Activated effector memory CD4-positive, alpha-beta T cell treated with Interleukin-2 at 50 U/mL for 16 hours (primary cell): ENCODE data around the gene KCNK5.

ENCODE experiments used
- DNase-seq: peaks from one replicate; pipeline ENCODE4 v3.0.0-alpha.2; 2020

Gene KCNK5, protein sequence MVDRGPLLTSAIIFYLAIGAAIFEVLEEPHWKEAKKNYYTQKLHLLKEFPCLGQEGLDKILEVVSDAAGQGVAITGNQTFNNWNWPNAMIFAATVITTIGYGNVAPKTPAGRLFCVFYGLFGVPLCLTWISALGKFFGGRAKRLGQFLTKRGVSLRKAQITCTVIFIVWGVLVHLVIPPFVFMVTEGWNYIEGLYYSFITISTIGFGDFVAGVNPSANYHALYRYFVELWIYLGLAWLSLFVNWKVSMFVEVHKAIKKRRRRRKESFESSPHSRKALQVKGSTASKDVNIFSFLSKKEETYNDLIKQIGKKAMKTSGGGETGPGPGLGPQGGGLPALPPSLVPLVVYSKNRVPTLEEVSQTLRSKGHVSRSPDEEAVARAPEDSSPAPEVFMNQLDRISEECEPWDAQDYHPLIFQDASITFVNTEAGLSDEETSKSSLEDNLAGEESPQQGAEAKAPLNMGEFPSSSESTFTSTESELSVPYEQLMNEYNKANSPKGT

DNA sequence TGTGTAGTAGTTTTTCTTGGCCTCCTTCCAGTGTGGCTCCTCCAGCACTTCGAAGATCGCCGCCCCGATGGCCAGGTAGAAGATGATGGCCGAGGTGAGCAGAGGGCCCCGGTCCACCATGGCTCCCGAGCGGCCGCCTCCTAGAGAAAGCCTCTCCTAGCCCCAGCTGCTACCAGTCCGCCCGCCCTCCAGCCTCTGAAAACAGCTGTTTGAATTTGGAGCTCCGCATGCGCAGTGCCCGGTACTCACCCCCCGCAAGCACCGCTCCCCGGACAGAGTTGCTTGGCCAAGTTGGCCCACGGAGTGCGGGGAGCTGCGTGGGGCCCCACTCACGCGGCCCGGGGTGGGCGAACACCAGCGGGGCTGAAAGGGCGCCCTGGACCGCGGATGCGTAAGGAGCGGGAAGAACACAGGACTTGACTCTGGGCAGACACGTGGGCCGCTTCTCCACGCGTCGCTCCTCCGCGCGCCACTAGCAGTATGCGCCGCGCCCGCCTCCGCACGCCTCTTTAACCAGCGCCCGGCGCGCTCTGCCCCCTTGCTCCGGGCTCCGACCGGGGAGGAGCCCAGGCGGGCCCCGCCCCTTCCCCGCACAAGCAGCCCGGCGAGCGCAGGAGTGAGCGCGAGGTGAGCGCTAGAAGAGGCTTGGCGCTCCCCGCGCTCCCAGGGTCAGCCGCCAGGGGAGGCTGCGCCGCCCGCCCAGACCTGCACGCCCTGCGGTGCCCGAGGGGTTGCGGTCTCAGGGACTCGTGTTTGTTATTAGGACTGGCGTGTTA lies at the start of gene KCNK5:
KCNK5 (minus strand) TSS at position 484 of the 776 bp plus-strand sequence; CDS start at position 120, 364 bp downstream.
- DNase-seq, result peak; percentile 60

DNA sequence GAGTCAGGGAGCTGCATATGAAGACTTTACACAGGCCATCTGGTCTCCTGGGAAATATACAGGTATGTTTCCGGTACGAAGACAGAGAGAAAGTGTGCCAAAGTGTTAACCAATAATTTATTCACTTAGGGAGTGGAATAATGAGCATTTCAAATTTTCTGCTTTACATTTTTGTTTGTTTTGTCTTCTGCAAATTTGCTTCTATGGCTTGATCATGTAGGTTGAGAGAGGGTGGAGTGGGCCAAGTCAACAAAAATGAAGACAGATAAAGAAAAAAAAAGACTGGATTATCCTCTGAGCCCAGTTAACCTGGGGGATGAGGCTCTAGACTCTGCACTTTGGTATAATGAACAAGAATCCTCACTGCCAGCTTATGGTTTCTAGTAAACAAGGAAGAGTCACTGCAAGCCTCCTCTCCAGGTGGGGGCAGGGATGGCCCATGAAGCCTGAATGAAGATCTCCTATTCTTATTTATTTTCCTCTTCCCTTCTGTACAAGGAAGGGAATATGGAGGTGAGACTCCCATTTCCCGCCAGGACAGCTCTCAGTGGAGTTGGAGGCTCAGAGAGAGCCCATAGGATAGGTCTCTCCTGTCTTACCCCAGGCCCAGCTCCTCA lies 47.2 kb upstream of the KCNK5 start:
- DNase-seq, result no peak

DNA sequence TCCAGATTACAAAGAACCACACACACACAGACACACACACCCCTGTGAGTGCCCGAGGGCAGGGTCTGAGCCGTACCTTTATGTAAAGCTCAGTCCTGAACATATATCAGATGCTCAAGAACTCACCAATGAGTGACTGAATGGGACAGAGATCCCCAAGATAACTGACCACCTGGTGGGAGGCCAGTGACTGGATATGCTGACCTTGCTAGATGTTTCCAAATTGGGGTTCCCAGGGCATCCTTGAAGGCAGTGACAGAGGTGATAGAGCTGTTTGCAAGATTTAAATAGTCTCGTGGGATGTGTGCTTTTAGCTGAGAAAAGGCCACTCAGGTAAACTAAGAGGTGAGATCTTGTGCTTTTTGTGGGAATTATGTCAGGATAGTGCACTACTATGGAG lies 45.6 kb upstream of the KCNK5 start:
- DNase-seq, result no peak

DNA sequence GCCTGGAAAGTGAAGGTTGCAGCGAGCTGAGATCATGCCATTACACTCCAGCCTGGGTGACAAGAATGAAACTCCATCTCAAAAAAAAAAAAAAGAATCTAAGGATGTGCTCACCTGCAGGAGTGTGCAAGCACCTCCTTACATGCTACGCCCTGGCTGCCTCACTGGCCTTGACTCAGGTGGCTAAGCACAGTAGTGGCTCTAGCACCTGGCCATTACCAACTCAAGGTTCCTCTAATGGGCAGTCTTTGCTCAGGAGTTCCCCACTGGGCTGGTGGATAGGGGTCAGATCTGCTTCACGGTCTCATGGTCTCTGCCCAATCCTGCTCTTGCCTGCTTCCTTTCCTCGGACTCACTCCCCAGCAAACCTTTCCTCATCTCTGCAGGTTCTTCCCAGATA lies 45.2 kb upstream of the KCNK5 start:
- DNase-seq, result no peak

DNA sequence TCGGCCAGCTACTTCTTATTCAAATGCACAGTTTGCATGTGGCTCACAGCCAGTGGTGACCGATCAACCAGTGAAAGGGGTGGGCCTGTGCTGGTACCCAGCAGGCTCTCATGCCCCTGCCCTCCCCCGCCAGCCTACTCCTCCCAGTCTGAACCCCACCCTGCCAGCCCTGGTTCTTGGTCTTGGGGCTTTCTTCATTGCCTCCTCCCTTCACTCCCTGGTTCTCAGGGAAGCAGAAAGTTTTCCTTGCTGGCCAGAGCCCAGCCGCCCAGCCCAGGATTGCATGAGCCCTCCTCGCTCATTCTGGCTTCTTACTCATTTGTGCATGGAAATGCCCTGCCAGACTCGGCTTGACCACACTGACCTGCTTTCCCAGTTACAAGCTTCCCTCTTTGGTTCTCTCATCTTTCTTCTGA lies 44.1 kb upstream of the KCNK5 start:
- no peak for DNase-seq

DNA sequence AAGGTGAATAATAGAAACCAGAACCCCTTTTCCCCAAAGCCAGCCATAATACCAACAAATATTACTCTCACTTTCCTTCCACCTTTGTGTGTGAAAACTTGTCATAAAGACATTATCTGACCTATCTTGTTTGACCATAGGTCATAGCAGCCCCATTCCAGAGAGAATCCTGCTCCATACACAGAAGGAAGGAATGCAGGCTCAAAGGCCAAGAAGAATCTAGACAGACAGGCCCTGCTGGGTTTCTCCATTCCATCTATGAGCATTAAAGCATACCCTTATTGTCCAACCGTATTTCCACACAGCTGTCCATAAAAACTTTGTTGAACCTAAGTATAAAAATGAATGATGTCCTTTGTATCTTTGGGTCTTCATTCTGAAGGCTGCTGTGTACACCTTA lies 40.7 kb upstream of the KCNK5 start:
- DNase-seq, result no peak

DNA sequence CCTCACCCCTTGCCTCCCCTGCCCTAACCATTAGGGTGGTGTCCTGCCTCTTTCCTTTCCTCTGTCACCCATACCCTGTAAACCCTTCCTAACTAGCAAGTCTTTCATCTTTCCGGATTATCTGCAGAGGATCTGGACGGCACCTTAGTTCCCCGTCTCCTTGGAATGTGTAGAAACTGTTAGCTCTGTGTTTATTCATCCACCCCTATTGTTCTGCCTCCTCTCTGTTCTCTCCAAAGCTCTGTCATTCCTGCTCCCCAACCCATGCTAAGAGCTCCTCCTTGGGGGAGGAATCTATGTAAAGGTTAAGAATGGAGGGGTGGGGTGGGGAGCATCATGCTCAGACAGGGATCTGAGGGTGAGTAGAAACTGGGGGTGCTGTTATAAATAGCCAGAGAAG lies 39.4 kb upstream of the KCNK5 start:
- no peak for DNase-seq

DNA sequence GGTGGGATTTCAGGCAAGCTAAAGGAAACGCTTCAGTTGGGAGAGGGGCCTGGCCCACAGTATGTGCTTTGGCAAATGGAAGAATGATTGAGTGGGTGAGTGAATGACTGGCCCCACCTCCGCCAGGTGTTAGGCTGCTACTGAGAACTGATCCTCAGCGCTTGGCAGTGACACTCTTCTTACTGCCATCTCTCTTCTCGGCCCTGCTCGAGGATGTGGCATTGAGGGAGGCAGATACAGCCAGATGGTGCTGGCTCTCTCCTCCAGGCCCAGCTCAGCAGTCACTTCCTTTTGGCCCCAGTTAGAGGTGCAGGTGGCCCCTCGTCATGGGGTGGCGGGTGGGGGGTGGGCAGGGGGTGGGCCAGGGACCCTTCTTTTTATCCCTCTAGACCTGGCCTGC lies 38.9 kb upstream of the KCNK5 start:
- no peak for DNase-seq

DNA sequence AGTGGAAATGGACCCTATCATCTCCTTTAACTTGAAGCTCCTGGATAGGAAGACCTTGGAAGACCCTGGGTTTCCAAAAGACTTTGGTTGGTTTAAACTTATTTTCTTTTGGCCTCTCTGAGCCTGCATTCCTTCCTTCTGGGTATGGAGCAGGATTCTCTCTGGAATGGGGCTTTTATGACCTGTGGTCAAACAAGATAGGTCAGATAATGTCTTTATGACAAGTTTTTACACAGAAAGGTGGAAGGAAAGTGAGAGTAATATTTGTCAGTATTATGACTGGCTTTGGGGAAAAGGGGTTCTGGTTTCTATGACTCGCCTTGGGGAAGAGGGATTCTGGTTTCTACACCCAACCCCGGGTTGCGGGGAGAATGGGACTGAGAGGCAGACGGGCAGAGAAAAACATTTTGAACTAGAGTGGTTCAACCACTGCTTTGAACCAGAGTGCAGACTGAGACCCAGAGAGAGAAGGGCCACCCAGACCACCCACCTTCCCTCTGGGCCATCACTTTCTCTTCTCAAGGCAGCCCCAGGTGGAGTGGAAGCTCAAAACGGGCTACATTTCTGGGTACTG lies 37.6 kb upstream of the KCNK5 start:
- no peak for DNase-seq

DNA sequence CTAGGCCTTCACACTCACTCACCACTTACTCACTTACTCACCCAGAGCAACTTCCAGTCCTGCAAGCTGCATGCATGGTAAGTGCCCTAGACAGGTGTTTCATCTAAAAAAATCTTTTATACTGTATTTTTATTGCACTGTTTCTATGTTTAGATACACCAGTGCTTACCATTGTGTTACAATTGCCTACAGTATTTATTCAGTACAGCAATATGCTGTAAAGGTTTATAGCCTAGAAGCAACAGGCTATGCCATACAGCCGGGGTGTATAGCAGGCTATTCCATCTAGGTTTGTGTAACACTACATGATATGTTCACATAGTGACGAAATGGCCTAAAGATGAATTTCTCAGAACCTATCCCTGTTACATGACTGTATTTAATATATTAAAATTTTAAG lies 37.1 kb upstream of the KCNK5 start:
- DNase-seq, result no peak

DNA sequence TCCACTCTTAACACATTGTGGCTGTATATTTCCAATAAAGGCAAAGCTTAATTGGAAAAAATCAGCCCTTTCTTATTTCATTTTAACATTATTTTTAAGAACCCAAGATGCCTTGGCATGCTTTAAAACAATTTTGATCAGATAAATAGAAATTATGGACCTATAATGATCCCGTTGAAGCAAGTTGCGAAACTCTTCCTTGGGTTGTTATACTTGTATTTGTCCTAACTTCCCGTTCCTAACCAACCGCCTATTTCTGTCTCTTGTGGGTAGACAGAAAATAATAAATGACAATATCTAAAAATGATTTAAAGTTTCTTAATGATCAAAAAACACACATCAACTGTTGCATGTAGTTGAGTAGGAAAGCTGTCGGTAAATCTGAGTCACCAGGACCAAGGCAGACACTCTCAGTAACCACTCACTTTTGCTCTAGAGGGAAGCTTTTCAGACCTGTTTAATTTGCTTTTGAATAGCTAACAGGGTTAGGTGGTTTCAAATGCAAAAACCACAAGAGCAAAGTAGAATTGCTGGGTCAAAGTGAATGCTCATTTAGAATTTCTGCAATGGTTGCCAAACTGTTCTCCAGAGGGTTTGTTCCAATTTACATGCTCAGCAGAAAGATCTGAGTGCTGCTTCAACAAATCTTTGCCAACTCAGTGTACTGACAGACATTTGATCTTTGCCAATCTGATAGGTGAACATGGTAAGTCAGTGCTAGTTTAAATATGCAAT lies 34.2 kb upstream of the KCNK5 start:
- no peak for DNase-seq

DNA sequence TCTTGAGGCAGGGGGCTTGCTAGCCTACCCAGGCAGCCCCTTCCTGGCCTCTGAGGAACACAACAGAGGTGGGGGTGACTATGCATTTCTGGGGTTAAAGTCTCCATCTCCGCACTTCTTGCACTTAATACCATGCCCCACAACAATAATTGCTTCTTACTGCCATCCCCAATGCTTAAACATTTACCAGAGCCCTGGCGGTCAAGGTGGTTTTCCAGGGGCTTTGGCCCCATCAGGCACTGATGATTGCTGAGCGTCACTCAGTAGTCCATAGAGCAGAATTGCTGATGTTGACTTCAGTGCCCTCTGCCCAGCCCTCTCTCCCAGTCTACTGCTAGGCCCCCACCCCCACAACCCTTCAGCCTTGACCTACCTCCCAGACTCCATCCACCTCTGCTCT lies 32.5 kb upstream of the KCNK5 start:
- no peak for DNase-seq

DNA sequence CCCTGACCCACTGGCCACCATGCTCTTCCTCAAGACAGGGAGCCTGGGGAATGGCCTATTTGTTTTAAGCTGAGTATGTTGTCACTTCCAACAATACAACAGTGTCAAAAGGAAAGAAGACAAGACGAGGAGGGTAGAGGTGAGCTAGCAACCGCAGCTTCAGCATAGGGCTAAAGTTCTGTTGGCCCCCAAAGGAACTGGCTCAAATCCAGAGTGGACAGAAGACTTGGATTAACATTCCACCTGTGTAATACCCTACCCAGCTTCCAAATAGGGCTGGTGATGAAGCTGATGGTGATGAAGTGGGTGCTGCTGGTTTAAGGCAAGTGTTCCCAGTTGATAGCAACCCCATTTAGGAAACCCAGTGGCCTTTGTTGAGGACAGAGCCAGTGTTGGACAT lies 31.7 kb upstream of the KCNK5 start:
- DNase-seq, result no peak

DNA sequence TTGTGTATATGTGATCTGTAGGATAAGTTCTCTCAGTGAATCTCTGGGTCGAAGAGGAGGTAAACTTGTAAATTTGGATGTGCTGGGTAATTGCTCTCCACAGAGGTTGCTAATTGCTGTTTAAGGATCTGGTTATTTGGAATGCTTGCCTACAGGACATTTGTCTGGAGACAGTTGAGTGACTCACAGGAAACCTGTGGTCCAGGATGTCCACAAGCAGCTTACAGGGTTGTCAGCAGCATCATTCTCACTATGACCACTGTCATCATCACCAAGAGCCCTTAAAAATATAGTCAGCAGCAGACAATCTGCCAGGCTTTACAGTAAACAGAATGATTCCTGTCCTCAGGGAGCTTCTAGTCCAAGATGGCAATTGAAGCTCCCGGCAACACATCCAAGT lies 31.2 kb upstream of the KCNK5 start:
- DNase-seq, result no peak

DNA sequence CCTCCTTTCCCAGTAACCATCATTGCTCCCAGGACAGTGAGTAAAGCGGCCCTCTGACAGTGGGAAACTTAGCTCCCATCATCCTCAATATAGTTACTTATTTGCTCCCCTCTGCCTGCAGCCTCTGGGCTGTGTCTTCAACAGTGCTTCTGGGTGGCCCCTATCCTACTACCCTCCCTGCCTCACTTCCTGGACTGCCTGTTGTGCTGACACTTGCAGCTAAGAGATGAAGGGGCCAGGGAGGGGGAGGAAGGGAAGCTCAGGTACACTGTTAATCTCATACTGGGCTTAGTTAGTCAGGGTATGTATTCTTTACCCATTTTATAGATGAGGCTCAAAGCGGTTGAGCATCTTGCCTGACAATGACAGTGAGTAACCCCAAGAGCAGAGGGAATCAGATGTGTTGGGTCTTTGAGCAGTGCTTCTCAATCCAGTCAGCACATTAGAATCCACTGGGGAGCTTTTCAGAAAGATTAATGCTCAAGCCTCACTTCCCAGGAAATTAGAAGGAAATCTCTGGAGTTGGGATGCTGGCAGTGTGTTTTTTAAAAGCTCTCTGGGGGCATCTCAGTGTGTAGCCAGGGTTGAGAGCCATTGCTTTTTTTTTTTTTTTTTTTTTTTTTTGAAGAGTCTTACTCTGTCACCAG lies 27.1 kb upstream of the KCNK5 start:
- DNase-seq, result no peak

DNA sequence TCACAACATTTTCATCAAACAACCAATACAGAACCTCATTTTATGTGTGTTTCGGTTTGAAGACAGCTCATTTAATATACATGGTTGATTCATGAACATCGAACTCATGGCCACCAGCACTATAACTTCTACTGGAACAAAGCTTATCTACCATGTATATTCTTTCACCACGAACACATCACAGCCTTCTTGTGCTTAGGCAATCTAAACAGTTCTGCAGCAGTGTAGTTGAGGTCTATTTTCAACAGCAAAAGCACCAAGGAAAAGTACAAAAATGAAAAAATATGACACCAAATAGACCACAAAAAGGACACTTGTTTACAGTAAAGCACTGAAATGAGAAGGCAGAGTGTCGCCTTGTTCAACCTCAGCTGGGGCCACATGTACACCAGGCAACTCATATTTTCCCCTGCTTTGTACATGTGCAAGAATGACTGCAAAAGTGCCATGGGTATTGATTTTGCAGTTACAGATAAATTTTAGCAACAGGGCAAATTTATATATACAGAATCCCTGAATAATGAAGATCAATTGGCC lies 25.8 kb upstream of the KCNK5 start:
- no peak for DNase-seq

DNA sequence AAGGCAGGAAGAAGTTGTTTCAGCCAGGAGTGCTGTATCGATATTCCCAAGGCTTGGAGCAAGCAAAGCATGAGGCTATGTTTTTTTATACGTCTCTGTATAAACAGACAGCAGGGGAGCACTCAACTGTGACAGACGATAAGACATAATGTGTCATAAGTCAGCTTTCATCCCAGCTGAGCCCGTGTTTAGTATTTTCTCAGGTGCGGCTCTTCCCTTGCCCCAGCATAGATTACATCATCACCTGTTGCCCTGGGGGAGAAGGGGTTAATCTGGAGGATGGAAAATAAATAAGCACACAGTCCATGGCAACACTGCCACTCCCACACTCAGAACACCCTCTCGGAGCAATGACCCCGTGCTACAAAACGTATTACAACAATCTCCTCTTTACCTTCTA lies 22.1 kb upstream of the KCNK5 start:
- DNase-seq, result no peak

DNA sequence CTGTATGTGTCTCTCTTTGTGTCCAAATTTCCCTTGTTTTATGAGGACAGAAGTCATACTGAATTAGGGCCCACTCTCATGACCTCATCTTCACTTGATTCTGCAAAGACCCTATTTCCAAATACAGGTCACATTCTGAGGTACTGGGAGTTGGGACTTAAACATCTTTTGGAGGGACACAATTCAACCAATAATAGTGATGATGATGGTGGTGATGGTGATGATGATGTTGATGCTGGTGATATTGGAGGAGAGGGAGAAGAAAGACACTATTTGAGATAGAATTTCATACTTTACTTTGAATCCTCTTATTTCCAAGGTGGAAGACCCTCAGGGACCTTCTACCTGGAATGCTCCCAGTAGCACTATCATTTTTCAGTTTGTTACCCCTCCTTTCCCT lies 21.2 kb upstream of the KCNK5 start:
- DNase-seq, result no peak

DNA sequence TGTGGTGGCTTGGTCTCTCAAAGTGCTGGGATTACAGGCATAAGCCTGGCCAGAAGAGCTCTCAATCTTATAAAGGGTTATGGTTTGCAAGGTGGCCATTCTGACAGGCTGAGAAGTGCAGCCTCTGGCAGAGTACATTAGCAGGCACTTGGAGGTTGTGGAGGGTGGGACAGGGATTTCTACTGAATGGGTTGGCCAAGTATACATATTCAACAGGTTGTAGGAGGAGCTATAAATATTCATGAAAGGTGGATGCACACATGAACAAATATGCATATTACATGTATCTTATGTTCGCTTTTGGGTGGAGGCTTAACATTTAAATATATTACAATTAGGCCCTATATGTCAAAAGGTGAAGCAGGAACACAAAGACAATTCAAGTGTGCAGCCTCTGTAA lies 20.0 kb upstream of the KCNK5 start:
- DNase-seq, result no peak

DNA sequence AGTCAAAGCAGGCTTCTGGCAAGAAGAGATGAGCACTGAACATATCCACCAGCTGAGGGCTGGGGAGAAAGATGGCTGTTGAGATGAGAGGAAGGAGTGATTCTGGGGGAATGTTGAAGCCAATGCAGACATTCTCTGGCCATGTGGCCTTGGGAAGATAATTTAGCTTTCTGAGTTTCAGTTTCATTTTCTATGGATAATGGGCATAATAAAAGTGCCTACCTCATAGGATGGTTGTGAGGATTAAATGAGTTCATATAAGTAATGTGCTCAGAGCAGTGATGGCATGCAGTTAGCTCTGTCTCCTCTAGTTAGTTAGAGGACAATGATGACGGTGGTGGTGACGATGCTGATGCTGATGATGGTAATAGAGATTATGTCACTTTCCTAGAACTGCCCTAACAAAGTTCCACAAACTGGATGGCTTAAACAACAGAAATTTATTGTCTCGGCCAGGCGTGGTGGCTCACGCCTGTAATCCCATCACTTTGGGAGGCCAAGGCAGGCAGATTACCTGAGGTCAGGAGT lies 18.5 kb upstream of the KCNK5 start:
- no peak for DNase-seq

DNA sequence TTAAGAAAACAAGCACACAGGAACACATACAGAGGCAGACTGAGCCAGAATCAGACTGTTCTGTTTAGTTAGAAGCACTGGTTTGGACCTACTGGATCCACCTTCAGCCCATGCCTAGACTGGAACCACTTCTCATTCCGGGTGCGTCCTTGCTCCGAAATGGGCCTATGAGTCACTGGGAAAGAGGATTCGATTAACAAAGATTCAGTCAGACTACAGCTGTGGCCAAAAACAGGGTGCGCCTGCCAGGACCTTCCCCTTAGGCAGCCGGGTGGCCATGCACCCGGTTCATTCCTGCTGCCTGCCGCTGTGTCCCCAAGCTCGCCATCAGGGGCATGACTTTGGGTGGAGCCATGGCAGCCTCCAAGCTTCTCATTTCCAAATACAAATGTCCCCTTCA lies 14.5 kb upstream of the KCNK5 start:
- DNase-seq, result no peak
